Measurements from ENCODE around the gene PNISR.
"Not testable (repeated sequence)": the region's sequence is repeated elsewhere in the genome, so short reads cannot be mapped to it uniquely, and the experiment has no call there.

The PNISR gene

DNA sequence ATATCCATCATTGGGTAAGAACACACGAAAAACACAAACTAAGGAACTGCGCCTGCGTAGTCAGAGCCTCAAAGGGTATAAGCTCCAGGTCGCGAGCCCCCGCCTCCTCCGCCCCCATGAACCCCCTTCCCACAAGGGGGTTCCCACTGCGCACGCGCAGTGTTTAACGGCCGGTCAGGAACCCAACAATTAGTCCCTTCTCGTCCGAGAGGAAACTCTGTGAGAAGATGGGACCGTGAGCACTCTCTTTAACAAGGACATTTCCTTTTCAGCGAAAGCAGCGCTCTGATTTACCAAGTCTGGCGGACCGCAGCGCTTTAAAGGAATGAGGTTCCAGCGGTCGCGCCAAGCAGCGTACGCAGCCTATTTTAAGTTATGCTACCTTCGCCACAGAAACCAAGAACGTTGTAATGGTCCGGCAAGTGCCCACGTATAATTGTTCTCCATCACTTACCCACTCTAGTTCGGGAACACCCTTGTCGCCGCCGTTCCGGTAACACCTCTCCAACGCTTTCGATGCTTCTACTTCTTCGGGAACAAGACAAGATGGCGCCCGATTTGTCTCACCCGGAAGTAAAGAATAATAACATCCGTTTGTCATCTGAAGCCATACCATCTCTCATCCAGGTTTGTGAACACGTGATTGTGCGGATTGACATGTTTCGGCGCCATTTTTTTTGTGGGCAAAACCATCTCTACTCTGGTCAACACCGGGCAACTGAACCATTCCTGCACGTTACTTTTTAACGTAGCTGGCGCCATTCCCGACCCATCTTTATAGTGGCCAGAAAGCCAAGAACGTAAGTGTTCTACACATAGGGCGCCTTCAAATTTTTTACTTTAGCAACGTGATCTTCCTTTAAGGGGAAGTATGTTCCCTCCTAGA, at the start of gene PNISR:
Gene PNISR, minus strand, starts transcription at position 548 of the 886 bp plus-strand sequence. CDS start 10,649 bp downstream, outside the sequence.
- H3K4me3 ChIP-seq (ENCODE audit: severe bottlenecking) = peak within 1 kb of the TSS; percentile 80
- no peaks in the 10 kb centered on the region for H3K27me3 ChIP-seq (ENCODE audit: insufficient read depth, poor library complexity, severe bottlenecking)
- peaks cover 22% of the 10 kb centered on the region for H3K4me1 ChIP-seq (ENCODE audit: insufficient read depth, poor library complexity, severe bottlenecking)
- H3K9me3 ChIP-seq (ENCODE audit: severe bottlenecking) = no peaks in the 10 kb centered on the region
- H3K36me3 ChIP-seq (ENCODE audit: low read depth) = peaks cover 37% of the 10 kb centered on the region
- ATAC-seq (ENCODE audit: low read depth) (peak; percentile 90), DNase-seq (ENCODE audit: low spot score) (peak; percentile 86)
- TF ChIP-seq, protein P1, sequence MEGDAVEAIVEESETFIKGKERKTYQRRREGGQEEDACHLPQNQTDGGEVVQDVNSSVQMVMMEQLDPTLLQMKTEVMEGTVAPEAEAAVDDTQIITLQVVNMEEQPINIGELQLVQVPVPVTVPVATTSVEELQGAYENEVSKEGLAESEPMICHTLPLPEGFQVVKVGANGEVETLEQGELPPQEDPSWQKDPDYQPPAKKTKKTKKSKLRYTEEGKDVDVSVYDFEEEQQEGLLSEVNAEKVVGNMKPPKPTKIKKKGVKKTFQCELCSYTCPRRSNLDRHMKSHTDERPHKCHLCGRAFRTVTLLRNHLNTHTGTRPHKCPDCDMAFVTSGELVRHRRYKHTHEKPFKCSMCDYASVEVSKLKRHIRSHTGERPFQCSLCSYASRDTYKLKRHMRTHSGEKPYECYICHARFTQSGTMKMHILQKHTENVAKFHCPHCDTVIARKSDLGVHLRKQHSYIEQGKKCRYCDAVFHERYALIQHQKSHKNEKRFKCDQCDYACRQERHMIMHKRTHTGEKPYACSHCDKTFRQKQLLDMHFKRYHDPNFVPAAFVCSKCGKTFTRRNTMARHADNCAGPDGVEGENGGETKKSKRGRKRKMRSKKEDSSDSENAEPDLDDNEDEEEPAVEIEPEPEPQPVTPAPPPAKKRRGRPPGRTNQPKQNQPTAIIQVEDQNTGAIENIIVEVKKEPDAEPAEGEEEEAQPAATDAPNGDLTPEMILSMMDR (IDR thresholded peaks at IDR 0.05; ENCODE audit: poor library complexity, severe bottlenecking) = no peak
- peak within 1 kb of the TSS; percentile 94 for H3K27ac ChIP-seq (ENCODE audit: poor library complexity, severe bottlenecking)

GRCh38 chr6:99473730-99474129, 48.6 kb upstream of the PNISR start:
- no peak overlapping the region for H3K4me3 ChIP-seq (ENCODE audit: severe bottlenecking)
- no peak for ATAC-seq (ENCODE audit: low read depth)
- DNase-seq (ENCODE audit: low spot score) = no peak
- H3K4me1 ChIP-seq (ENCODE audit: insufficient read depth, poor library complexity, severe bottlenecking) = no peaks in the 10 kb centered on the region
- H3K9me3 ChIP-seq (ENCODE audit: severe bottlenecking) = no peaks in the 10 kb centered on the region
- H3K27ac ChIP-seq (ENCODE audit: poor library complexity, severe bottlenecking) = no peak overlapping the region
- no peaks in the 10 kb centered on the region for H3K27me3 ChIP-seq (ENCODE audit: insufficient read depth, poor library complexity, severe bottlenecking)
- TF ChIP-seq, protein P1 (IDR thresholded peaks at IDR 0.05; ENCODE audit: poor library complexity, severe bottlenecking) = no peak
- peaks cover 23% of the 10 kb centered on the region for H3K36me3 ChIP-seq (ENCODE audit: low read depth)

DNA sequence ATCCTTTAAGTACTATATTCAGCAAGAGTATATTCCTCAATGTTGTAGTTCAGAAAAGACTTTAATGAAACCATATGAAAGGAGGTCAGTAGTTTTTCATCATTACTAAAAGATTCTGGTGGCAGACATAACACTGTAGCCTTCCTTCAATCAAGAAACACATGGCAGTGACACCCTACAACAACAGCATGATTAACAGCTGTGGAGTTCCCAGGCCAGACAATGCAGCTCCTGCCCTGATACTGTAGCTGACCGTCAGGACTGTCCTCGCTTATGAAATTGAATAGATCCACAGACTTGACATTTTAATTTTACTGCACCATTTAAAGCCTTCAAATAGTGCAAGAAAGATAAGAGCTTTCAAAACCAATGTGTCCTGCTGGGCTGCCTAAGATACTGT, 46.5 kb upstream of the PNISR start:
- H3K9me3 ChIP-seq (ENCODE audit: severe bottlenecking) = no peaks in the 10 kb centered on the region
- H3K4me1 ChIP-seq (ENCODE audit: insufficient read depth, poor library complexity, severe bottlenecking) = no peaks in the 10 kb centered on the region
- ATAC-seq (ENCODE audit: low read depth) = no peak
- no peak overlapping the region for H3K27ac ChIP-seq (ENCODE audit: poor library complexity, severe bottlenecking)
- DNase-seq (ENCODE audit: low spot score) = no peak
- H3K36me3 ChIP-seq (ENCODE audit: low read depth) = peaks cover 24% of the 10 kb centered on the region
- TF ChIP-seq, protein P1 (IDR thresholded peaks at IDR 0.05; ENCODE audit: poor library complexity, severe bottlenecking) = no peak
- no peaks in the 10 kb centered on the region for H3K27me3 ChIP-seq (ENCODE audit: insufficient read depth, poor library complexity, severe bottlenecking)
- no peak overlapping the region for H3K4me3 ChIP-seq (ENCODE audit: severe bottlenecking)

DNA sequence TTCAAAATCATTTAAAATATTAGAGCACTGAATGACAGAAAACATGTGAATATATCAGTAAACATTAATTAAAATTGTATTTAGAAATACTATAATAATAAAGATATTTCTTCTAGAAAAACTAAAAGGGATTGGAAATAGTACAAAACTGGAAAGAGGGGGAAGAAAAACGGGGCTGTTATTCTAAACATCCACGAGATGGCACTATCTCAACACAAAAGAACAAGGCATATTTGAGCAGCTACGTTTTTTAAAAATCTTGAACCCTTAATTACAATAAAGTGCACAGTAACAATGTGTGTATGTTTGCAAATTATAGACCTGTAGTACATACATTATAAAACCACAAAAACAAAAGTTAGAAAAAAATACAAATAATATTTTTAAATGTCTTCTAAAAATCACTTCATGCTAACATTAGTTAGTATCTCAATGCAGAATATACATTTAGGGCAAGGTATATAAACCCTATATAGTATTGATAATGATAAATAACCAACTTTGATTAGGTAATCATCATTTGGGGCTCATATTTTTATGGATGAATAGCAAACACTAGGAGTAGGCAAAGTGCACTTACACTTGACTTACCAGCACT, 42.5 kb upstream of the PNISR start:
- ATAC-seq (ENCODE audit: low read depth) (no peak), DNase-seq (ENCODE audit: low spot score) (no peak)
- TF ChIP-seq, protein P1 (IDR thresholded peaks at IDR 0.05; ENCODE audit: poor library complexity, severe bottlenecking) = peak; percentile 85

GRCh38 chr6:99459133-99459532, 34.0 kb upstream of the PNISR start:
- ATAC-seq (ENCODE audit: low read depth); DNase-seq (ENCODE audit: low spot score); H3K4me3 ChIP-seq (ENCODE audit: severe bottlenecking); H3K27me3 ChIP-seq (ENCODE audit: insufficient read depth, poor library complexity, severe bottlenecking); H3K4me1 ChIP-seq (ENCODE audit: insufficient read depth, poor library complexity, severe bottlenecking); H3K9me3 ChIP-seq (ENCODE audit: severe bottlenecking); H3K27ac ChIP-seq (ENCODE audit: poor library complexity, severe bottlenecking): not testable (repeated sequence)
- peaks cover 18% of the 10 kb centered on the region for H3K36me3 ChIP-seq (ENCODE audit: low read depth)

More for the DNA sequence above, 42.5 kb upstream of the PNISR start:
- no peak overlapping the region for H3K27ac ChIP-seq (ENCODE audit: poor library complexity, severe bottlenecking)
- H3K4me3 ChIP-seq (ENCODE audit: severe bottlenecking) = no peak overlapping the region
- no peaks in the 10 kb centered on the region for H3K27me3 ChIP-seq (ENCODE audit: insufficient read depth, poor library complexity, severe bottlenecking)
- no peaks in the 10 kb centered on the region for H3K9me3 ChIP-seq (ENCODE audit: severe bottlenecking)
- peaks cover 32% of the 10 kb centered on the region for H3K36me3 ChIP-seq (ENCODE audit: low read depth)
- H3K4me1 ChIP-seq (ENCODE audit: insufficient read depth, poor library complexity, severe bottlenecking) = no peaks in the 10 kb centered on the region

Data from RWPE2 (cell line).